H9 (cell line): ENCODE results near the gene NOX5. TPM values are rescaled to one million over a fixed set of nuclear protein-coding genes. Genes with fewer than 3 reads are reported as not detected.
A peak's percentile ranks its signal among the peaks of the same experiment; 100 is the strongest.

Source experiments
- DNase-seq: peaks from one replicate; pipeline ENCODE4 v3.0.0-alpha.2; 2017
- H2AFZ ChIP-seq: one replicate; pipeline ENCODE4 v1.6.1; 2013; ENCODE audit warnings: mild to moderate bottlenecking, low read length, control low read depth, moderate library complexity
- H2AK5ac ChIP-seq: 2 replicates; pipeline ENCODE4 v1.6.1; 2013; ENCODE audit warnings: low read length, control low read depth, mixed read lengths; ENCODE audit not compliant: insufficient read length
- H2BK120ac ChIP-seq: one replicate; pipeline ENCODE4 v1.6.1; 2013; ENCODE audit warnings: low read depth, mild to moderate bottlenecking, low read length, control low read depth, inconsistent platforms; ENCODE audit not compliant: poor library complexity, severe bottlenecking
- H2BK12ac ChIP-seq: 2 replicates; pipeline ENCODE4 v1.6.1; 2013; ENCODE audit warnings: low read length, control low read depth, mixed read lengths, low read depth; ENCODE audit not compliant: insufficient read length
- H2BK15ac ChIP-seq: 2 replicates; pipeline ENCODE4 v1.6.1; 2013; ENCODE audit warnings: low read depth, low read length, control low read depth
- H2BK20ac ChIP-seq: one replicate; pipeline ENCODE4 v1.6.1; 2013; ENCODE audit warnings: low read depth, mild to moderate bottlenecking, low read length, control low read depth, inconsistent platforms; ENCODE audit not compliant: poor library complexity, severe bottlenecking
- H2BK5ac ChIP-seq: 2 replicates; pipeline ENCODE4 v1.6.1; 2013; ENCODE audit warnings: low read length, control low read depth, mixed read lengths; ENCODE audit not compliant: insufficient read length
- H3K14ac ChIP-seq: 2 replicates; pipeline ENCODE4 v1.6.1; 2013; ENCODE audit warnings: low read length, control low read depth; ENCODE audit not compliant: insufficient read depth
- H3K18ac ChIP-seq: 2 replicates; pipeline ENCODE4 v1.6.1; 2013; ENCODE audit warnings: low read depth, mild to moderate bottlenecking, mixed read lengths, low read length, control low read depth; ENCODE audit not compliant: insufficient read length
- H3K23ac ChIP-seq: 2 replicates; pipeline ENCODE4 v1.6.1; 2013; ENCODE audit warnings: low read length, control low read depth, mixed read lengths, low read depth; ENCODE audit not compliant: insufficient read length
- H3K23me2 ChIP-seq: 2 replicates; pipeline ENCODE4 v1.6.1; 2013; ENCODE audit warnings: low read depth, mild to moderate bottlenecking, mixed read lengths, low read length, control low read depth; ENCODE audit not compliant: insufficient read length, poor library complexity, severe bottlenecking
- H3K27ac ChIP-seq: 2 replicates; pipeline ENCODE4 v1.5.1; 2013; ENCODE audit warnings: low read length, control low read depth, mixed read lengths, low read depth; ENCODE audit not compliant: insufficient read length
- H3K27me3 ChIP-seq: 2 replicates; pipeline ENCODE4 v1.6.1; 2013; ENCODE audit warnings: low read length, control low read depth, inconsistent platforms; ENCODE audit not compliant: insufficient read depth
- H3K4ac ChIP-seq: 2 replicates; pipeline ENCODE4 v1.6.1; 2013; ENCODE audit warnings: low read depth, mild to moderate bottlenecking, control low read depth, inconsistent platforms, low read length, moderate library complexity
- H3K4me1 ChIP-seq: 2 replicates; pipeline ENCODE4 v1.6.1; 2013; ENCODE audit warnings: low read length, control low read depth, inconsistent platforms; ENCODE audit not compliant: insufficient read depth
- H3K4me2 ChIP-seq: 2 replicates; pipeline ENCODE4 v1.6.1; 2013; ENCODE audit warnings: low read length, control low read depth, mixed read lengths; ENCODE audit not compliant: insufficient read length, insufficient read depth
- H3K56ac ChIP-seq: 2 replicates; pipeline ENCODE4 v1.6.1; 2013; ENCODE audit warnings: low read depth, mild to moderate bottlenecking, mixed read lengths, low read length, control low read depth; ENCODE audit not compliant: insufficient read length
- H3K79me1 ChIP-seq: 2 replicates; pipeline ENCODE4 v1.6.1; 2013; ENCODE audit warnings: low read depth, mild to moderate bottlenecking, moderate library complexity, low read length, control low read depth, inconsistent platforms; ENCODE audit not compliant: insufficient read depth, poor library complexity, severe bottlenecking
- H3K79me2 ChIP-seq: 2 replicates; pipeline ENCODE4 v1.6.1; 2013; ENCODE audit warnings: low read length, control low read depth, inconsistent platforms; ENCODE audit not compliant: insufficient read depth
- H3K9ac ChIP-seq: 2 replicates; pipeline ENCODE4 v1.6.1; 2013; ENCODE audit warnings: low read length, control low read depth, mixed read lengths; ENCODE audit not compliant: insufficient read length; ENCODE audit errors: extremely low read depth
- H3K9me3 ChIP-seq: one replicate; pipeline ENCODE4 v1.6.1; 2013; ENCODE audit warnings: low read depth, low read length, inconsistent platforms; ENCODE audit not compliant: control insufficient read depth
- H3T11ph ChIP-seq: one replicate; pipeline ENCODE4 v1.6.1; 2013; ENCODE audit warnings: mild to moderate bottlenecking, low read length, control low read depth, inconsistent platforms
- H4K20me1 ChIP-seq: one replicate; pipeline ENCODE4 v1.6.1; 2013; ENCODE audit not compliant: control insufficient read depth, insufficient read length, insufficient read depth
- H4K5ac ChIP-seq: 2 replicates; pipeline ENCODE4 v1.6.1; 2013; ENCODE audit warnings: low read depth, mild to moderate bottlenecking, mixed read lengths, low read length, control low read depth; ENCODE audit not compliant: insufficient read length
- H4K8ac ChIP-seq: replicated peaks from 2 replicates; pipeline ENCODE4 v1.6.1; 2013; ENCODE audit warnings: low read length, control low read depth, mixed read lengths, low read depth; ENCODE audit not compliant: insufficient read length
- H4K91ac ChIP-seq: 2 replicates; pipeline ENCODE4 v1.6.1; 2013; ENCODE audit warnings: low read depth, mild to moderate bottlenecking, moderate library complexity, mixed read lengths, low read length, control low read depth; ENCODE audit not compliant: insufficient read length
- H3K27ac Mint-ChIP-seq, 3 experiments: 2 replicates in 2 of 3; 3 replicates in 1 of 3; pipeline ENCODE4 v1.8.0; 2020 to 2021; ENCODE audit warnings: mixed read lengths in 3 of 3, mild to moderate bottlenecking in 1 of 3, moderate library complexity in 1 of 3
- H3K27me3 Mint-ChIP-seq: 2 replicates; pipeline ENCODE4 v1.8.0; 2021; ENCODE audit warnings: low read depth, mild to moderate bottlenecking, moderate library complexity, mixed read lengths
- H3K36me3 Mint-ChIP-seq, 3 experiments: 2 replicates in 2 of 3; 3 replicates in 1 of 3; pipeline ENCODE4 v1.8.0; 2020 to 2021; ENCODE audit warnings: low read depth in 3 of 3, mixed read lengths in 3 of 3; ENCODE audit not compliant: insufficient read depth in 1 of 3
- H3K4me1 Mint-ChIP-seq, 2 experiments: 2 replicates each; pipeline ENCODE4 v1.8.0; 2020; ENCODE audit warnings: mixed read lengths in 2 of 2
- H3K4me3 Mint-ChIP-seq, 2 experiments: 2 replicates in 1 of 2; 3 replicates in 1 of 2; pipeline ENCODE4 v1.8.0; 2020 to 2021; ENCODE audit warnings: mild to moderate bottlenecking in 2 of 2, mixed read lengths in 2 of 2, moderate library complexity in 1 of 2
- H3K9me3 Mint-ChIP-seq, 2 experiments: 2 replicates in 1 of 2; 3 replicates in 1 of 2; pipeline ENCODE4 v1.8.0; 2020; ENCODE audit warnings: mild to moderate bottlenecking in 2 of 2, mixed read lengths in 2 of 2, moderate library complexity in 1 of 2
- WGBS: extraction: QIAGEN DNeasy Blood & Tissue Kit; methylation state at CpG from one replicate; pipeline ENCODE4 v1.1.7; 2013; ENCODE audit warnings: missing lambda C conversion rate, low lambda C conversion rate, mixed read lengths; ENCODE audit not compliant: insufficient read length; ENCODE audit errors: extremely low coverage; 5-methylcytosine and 5-hydroxymethylcytosine counted together
- total RNA-seq: library from RNA; stranded (reverse); gene quantifications from 2 replicates; pipeline ENCODE4 v1.2.1, GENCODE V29; 2021
- TF ChIP-seq, protein P1 (sequence below): fragments of 200-600 bp; sonication (generic); conservative IDR thresholded peaks from 3 replicates; pipeline ENCODE4 v1.8.0; 2021; ENCODE audit warnings: antibody characterized with exemption, mild to moderate bottlenecking

The NOX5 gene
- total RNA-seq, 1 experiment from 2014 or later, result 0.04 TPM

DNA sequence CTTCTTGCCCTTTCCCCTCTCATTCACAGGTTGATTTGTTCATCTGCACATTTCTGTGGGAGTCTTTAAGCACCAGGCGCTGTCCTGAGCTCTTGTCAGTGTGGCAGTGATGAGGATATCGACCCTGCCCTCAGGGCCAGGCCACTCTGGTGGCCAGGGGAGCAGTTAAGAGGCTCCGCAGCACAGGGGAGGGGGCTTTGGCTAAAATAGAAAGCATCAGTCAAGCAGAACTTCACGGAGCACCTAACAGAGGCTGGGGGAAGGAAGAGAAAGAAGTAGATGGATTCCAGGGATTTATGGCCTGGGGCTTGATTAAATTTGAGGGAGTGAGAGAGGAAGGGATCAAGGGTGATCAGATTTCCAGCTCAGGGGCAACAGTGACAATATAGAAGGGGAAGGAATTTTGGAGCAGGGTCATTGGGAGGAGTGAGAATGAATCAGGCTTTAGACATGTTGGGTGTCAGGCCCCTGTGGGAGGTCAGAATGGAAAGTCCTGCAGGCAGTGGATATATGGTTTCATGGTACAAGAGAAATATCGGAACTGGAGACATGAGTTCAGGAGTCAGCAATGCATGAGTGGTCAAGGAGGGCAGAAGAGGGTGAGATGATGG lies 73.0 kb downstream of the NOX5 start:
- no peaks in the 10 kb centered on the region for H3K79me2 ChIP-seq
- no peak overlapping the region for H3K56ac ChIP-seq
- Mint-ChIP-seq H3K27me3 (peaks cover 35% of the 10 kb centered on the region), H3K4me3 (peak overlapping the region; percentile 25 to 43; a peak in 4 of 5 replicates), H3K9me3 (no peaks in the 10 kb centered on the region; a peak in 1 of 5 replicates), H3K36me3 (no peaks in the 10 kb centered on the region), H3K27ac (peak overlapping the region in 2 of 3 experiments; percentile 78 to 85; a peak in 5 of 7 replicates), H3K4me1 (peaks cover 87 to 92% of the 10 kb centered on the region in 2 experiments)
- no peak overlapping the region for H3K27ac ChIP-seq
- H4K8ac ChIP-seq, result no peak overlapping the region
- H3K23ac ChIP-seq, result no peak overlapping the region
- no peak overlapping the region; the same call in 1 of the 2 replicates for H3K14ac ChIP-seq
- no peak overlapping the region for H2BK15ac ChIP-seq
- no peaks in the 10 kb centered on the region for H3K79me1 ChIP-seq
- H4K91ac ChIP-seq, result no peak overlapping the region
- peak overlapping the region; percentile 42 for H2BK120ac ChIP-seq
- no peak overlapping the region for H2BK20ac ChIP-seq
- no peak overlapping the region for H3K4ac ChIP-seq
- peak overlapping the region; percentile 43 for H3K18ac ChIP-seq
- no CpG with 5 or more reads among the region's 5 CpGs for WGBS
- DNase-seq, result no peak
- no peak overlapping the region for H3T11ph ChIP-seq
- no peak overlapping the region for H3K9ac ChIP-seq
- H4K20me1 ChIP-seq, result no peaks in the 10 kb centered on the region
- no peaks in the 10 kb centered on the region for H3K9me3 ChIP-seq
- peaks cover 2% of the 10 kb centered on the region for H3K23me2 ChIP-seq
- H3K27me3 ChIP-seq, result no peaks in the 10 kb centered on the region
- H3K4me2 ChIP-seq, result peak overlapping the region; percentile 81
- H3K4me1 ChIP-seq, result peaks cover 48% of the 10 kb centered on the region; the same call in 1 of the 2 replicates
- H2AFZ ChIP-seq, result no peak overlapping the region
- H4K5ac ChIP-seq, result no peak overlapping the region
- H2BK5ac ChIP-seq, result no peak overlapping the region
- no peak overlapping the region for H2BK12ac ChIP-seq
- TF ChIP-seq, protein P1, sequence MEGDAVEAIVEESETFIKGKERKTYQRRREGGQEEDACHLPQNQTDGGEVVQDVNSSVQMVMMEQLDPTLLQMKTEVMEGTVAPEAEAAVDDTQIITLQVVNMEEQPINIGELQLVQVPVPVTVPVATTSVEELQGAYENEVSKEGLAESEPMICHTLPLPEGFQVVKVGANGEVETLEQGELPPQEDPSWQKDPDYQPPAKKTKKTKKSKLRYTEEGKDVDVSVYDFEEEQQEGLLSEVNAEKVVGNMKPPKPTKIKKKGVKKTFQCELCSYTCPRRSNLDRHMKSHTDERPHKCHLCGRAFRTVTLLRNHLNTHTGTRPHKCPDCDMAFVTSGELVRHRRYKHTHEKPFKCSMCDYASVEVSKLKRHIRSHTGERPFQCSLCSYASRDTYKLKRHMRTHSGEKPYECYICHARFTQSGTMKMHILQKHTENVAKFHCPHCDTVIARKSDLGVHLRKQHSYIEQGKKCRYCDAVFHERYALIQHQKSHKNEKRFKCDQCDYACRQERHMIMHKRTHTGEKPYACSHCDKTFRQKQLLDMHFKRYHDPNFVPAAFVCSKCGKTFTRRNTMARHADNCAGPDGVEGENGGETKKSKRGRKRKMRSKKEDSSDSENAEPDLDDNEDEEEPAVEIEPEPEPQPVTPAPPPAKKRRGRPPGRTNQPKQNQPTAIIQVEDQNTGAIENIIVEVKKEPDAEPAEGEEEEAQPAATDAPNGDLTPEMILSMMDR, result no peak
- H2AK5ac ChIP-seq, result no peak overlapping the region
